ENCODE measurements around the gene SYT5. TPM values are rescaled to one million over a fixed set of nuclear protein-coding genes. Genes with fewer than 3 reads are reported as not detected.

SYT5 gene
- total and polyA plus RNA-seq, 2 of the 13 experiments (the other 11 are each of a cell fraction or from before 2014, with no cell fraction given), result not detected

DNA sequence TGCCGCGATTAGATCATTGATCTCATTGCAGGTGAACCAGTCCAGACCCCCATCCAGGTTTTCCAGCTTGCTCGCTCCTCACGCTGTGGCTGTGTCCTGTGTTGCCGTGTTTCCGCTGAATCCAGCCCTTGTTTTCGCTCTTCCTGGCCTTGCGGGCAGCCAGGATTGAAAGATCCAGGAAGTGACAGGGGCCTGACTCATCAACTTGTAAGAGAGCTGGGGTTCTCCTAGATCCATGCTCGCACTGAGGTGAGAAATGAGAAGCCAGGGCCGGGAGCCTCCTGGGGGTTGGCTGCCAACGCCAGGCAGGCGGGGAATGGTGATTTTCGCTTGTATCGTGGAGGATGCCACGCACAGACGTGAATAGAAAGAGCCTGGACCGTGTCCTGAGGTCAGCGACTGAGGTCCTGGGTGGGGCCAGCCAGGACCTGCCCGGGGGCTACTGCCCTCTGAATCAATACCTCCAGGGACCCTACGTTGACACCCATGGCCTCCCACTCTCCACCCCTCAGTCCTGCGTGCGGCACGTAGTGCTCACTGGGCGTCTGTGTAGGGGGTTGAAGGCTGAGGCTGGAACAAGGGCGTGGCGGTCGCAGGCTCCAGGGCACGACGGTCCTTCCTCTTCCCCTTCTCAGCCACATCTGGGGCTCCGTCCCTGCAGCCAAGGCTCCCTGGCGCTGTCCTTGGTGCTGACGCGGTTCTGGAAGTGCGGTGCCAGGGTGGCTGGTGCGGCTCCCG, 36.5 kb upstream of the SYT5 start (continued):
- TF ChIP-seq CBX2 (IDR thresholded peaks at IDR 0.05; ENCODE audit: low read depth, low read length) (no peak), CBX2 (CRISPR knock-in tag; IDR thresholded peaks at IDR 0.05; ENCODE audit: low read depth) (no peak), NFE2 (CRISPR knock-in tag; IDR thresholded peaks at IDR 0.05) (0 out of 2 replicates have a peak, but pooled peaks have one; percentile 27), IKZF1 (IDR thresholded peaks at IDR 0.05) (no peak), SKI (IDR thresholded peaks at IDR 0.05; ENCODE audit: partially characterized antibody) (peak; percentile 88), HMGA1 (CRISPR knock-in tag; conservative IDR thresholded peaks at IDR 0.05) (no peak), GABPA (IDR thresholded peaks at IDR 0.05; ENCODE audit: low read depth, low read length) (peak; percentile 53), GABPA (CRISPR knock-in tag; IDR thresholded peaks at IDR 0.05; ENCODE audit: low read depth) (peak; percentile 90), ZIK1 (CRISPR knock-in tag; IDR thresholded peaks at IDR 0.05; ENCODE audit: borderline replicate concordance, low read depth) (peak; percentile 94), TAF1 (CRISPR knock-in tag; IDR thresholded peaks at IDR 0.05) (peak; percentile 68), SIN3A (IDR thresholded peaks at IDR 0.05; ENCODE audit: borderline replicate concordance, low read depth, low read length) (peak; percentile 98), NFIC (IDR thresholded peaks at IDR 0.05; ENCODE audit: low read length) (no peak), ZNF317 (CRISPR knock-in tag; IDR thresholded peaks at IDR 0.05) (peak; percentile 78; the same call in 1 of the 2 replicates), KAT7 (CRISPR knock-in tag; IDR thresholded peaks at IDR 0.05; ENCODE audit: borderline replicate concordance) (peak; percentile 12; the same call in 1 of the 2 replicates), ZZZ3 (CRISPR knock-in tag; IDR thresholded peaks at IDR 0.05; ENCODE audit: borderline replicate concordance) (no peak; the same call in 1 of the 2 replicates), ZNF124 (CRISPR knock-in tag; IDR thresholded peaks at IDR 0.05) (peak; percentile 77), NCOA1 (CRISPR knock-in tag; IDR thresholded peaks at IDR 0.05) (peak; percentile 79), ZBTB20 (CRISPR knock-in tag; IDR thresholded peaks at IDR 0.05; ENCODE audit: borderline replicate concordance, low read depth) (peak; percentile 92; the same call in 1 of the 2 replicates), RORA (CRISPR knock-in tag; IDR thresholded peaks at IDR 0.05) (peak; percentile 65; the same call in 1 of the 2 replicates), FOXK1 (CRISPR knock-in tag; IDR thresholded peaks at IDR 0.05; ENCODE audit: borderline replicate concordance, low read depth) (peak; percentile 98), KLF12 (CRISPR knock-in tag; IDR thresholded peaks at IDR 0.05; ENCODE audit: borderline replicate concordance) (0 out of 2 replicates have a peak, but pooled peaks have one; percentile 30), TSC22D2 (CRISPR knock-in tag; IDR thresholded peaks at IDR 0.05; ENCODE audit: borderline replicate concordance) (peak; percentile 99), MEF2D (CRISPR knock-in tag; IDR thresholded peaks at IDR 0.05) (peak; percentile 91), CAMTA2 (CRISPR knock-in tag; IDR thresholded peaks at IDR 0.05; ENCODE audit: borderline replicate concordance) (no peak; the same call in 1 of the 2 replicates), FOXA1 (IDR thresholded peaks at IDR 0.05) (no peak), FOXA1 (CRISPR knock-in tag; IDR thresholded peaks at IDR 0.05) (peak; percentile 79), THYN1 (CRISPR knock-in tag; IDR thresholded peaks at IDR 0.05; ENCODE audit: borderline replicate concordance, low read depth) (no peak), ZNF282 (IDR thresholded peaks at IDR 0.05; ENCODE audit: partially characterized antibody) (no peak), ZNF652 (CRISPR knock-in tag; IDR thresholded peaks at IDR 0.05; ENCODE audit: borderline replicate concordance, low read depth) (peak; percentile 49; the same call in 1 of the 2 replicates)
- TF ChIP-seq, protein P1, sequence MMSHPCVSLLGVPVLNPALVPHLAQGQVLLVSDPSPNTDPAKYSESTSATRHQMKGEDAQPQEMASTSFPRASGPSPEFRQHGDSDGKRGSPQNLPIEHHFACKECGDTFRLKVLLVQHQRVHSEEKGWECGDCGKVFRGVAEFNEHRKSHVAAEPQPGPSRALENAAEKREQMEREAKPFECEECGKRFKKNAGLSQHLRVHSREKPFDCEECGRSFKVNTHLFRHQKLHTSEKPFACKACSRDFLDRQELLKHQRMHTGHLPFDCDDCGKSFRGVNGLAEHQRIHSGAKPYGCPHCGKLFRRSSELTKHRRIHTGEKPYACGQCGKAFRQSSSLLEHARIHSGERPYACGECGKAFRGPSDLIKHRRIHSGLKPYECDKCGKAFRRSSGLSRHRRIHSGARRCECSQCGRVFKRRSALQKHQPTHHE (CRISPR knock-in tag; IDR thresholded peaks at IDR 0.05; ENCODE audit: borderline replicate concordance), result peak; percentile 69; the same call in 1 of the 2 replicates
- TF ChIP-seq, protein P2, sequence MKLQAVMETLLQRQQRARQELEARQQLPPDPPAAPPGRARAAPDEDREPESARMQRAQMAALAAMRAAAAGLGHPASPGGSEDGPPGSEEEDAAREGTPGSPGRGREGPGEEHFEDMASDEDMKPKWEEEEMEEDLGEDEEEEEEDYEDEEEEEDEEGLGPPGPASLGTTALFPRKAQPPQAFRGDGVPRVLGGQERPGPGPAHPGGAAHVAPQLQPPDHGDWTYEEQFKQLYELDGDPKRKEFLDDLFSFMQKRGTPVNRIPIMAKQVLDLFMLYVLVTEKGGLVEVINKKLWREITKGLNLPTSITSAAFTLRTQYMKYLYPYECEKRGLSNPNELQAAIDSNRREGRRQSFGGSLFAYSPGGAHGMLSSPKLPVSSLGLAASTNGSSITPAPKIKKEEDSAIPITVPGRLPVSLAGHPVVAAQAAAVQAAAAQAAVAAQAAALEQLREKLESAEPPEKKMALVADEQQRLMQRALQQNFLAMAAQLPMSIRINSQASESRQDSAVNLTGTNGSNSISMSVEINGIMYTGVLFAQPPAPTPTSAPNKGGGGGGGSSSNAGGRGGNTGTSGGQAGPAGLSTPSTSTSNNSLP (IDR thresholded peaks at IDR 0.05; ENCODE audit: low read depth, low read length), result peak; percentile 98
